ENCODE data around the gene LRRC25. TPM values are rescaled to one million over a fixed set of nuclear protein-coding genes. Genes with fewer than 3 reads are reported as not detected.
A peak's percentile ranks its signal among the peaks of the same experiment; 100 is the strongest.

The LRRC25 gene
- total RNA-seq, 2 experiments from 2014 or later: 0.53 to 0.68 TPM

- H3K4me3 Mint-ChIP-seq: peak overlapping the region; percentile 50
- no peak for ATAC-seq
- POLR2A ChIA-PET: no interaction called here
- H3K36me3 Mint-ChIP-seq (ENCODE audit: low read depth): peaks cover 26% of the 10 kb centered on the region
- peaks cover 53% of the 10 kb centered on the region for H3K4me1 Mint-ChIP-seq (ENCODE audit: low read depth)
- no peak for DNase-seq
- no peaks in the 10 kb centered on the region for H3K9me3 Mint-ChIP-seq (ENCODE audit: insufficient read depth)
- H3K27ac Mint-ChIP-seq: peak overlapping the region; percentile 20
- CTCF ChIA-PET: interaction anchor here (0.7 to 1.0 kb wide), 2 partner anchors 16 to 86 kb away, joined by 3 read pairs; no protein-coding TSS in a partner anchor
- H3K27me3 Mint-ChIP-seq (ENCODE audit: low read depth): no peaks in the 10 kb centered on the region
Observed at GRCh38 chr19:18434411-18435175, 37.2 kb upstream of the LRRC25 start.

GRCh38 chr19:18433735-18434398 lies 36.4 kb upstream of the LRRC25 start:
- no peak for ATAC-seq
- POLR2A ChIA-PET: no interaction called here

GRCh38 chr19:18433015-18433691 lies 35.7 kb upstream of the LRRC25 start:
- DNase-seq (no peak), ATAC-seq (no peak)
- Mint-ChIP-seq H3K9me3 (ENCODE audit: insufficient read depth) (no peaks in the 10 kb centered on the region), H3K27me3 (ENCODE audit: low read depth) (no peaks in the 10 kb centered on the region), H3K4me3 (no peak overlapping the region), H3K27ac (no peak overlapping the region), H3K36me3 (ENCODE audit: low read depth) (peaks cover 27% of the 10 kb centered on the region), H3K4me1 (ENCODE audit: low read depth) (peaks cover 58% of the 10 kb centered on the region)
- ChIA-PET CTCF (interaction anchor here (1.0 to 1.4 kb wide), 3 partner anchors 45 to 155 kb away, joined by 3 to 4 read pairs (median 3); no protein-coding TSS in a partner anchor), POLR2A (no interaction called here)

More at GRCh38 chr19:18433735-18434398, 36.4 kb upstream of the LRRC25 start:
- CTCF ChIA-PET: interaction anchor here (1.0 to 1.3 kb wide), 2 partner anchors 46 to 87 kb away, joined by 3 read pairs; no protein-coding TSS in a partner anchor
- H3K4me1 Mint-ChIP-seq (ENCODE audit: low read depth): peaks cover 53% of the 10 kb centered on the region
- no peaks in the 10 kb centered on the region for H3K27me3 Mint-ChIP-seq (ENCODE audit: low read depth)
- H3K27ac Mint-ChIP-seq: peak overlapping the region; percentile 20
- DNase-seq: no peak
- peak overlapping the region; percentile 50 for H3K4me3 Mint-ChIP-seq
- H3K36me3 Mint-ChIP-seq (ENCODE audit: low read depth): peaks cover 26% of the 10 kb centered on the region
- no peaks in the 10 kb centered on the region for H3K9me3 Mint-ChIP-seq (ENCODE audit: insufficient read depth)

GRCh38 chr19:18432275-18433014 lies 35.0 kb upstream of the LRRC25 start:
- H3K4me3 Mint-ChIP-seq: no peak overlapping the region
- ChIA-PET POLR2A (no interaction called here), CTCF (interaction anchor here (1.3 to 1.4 kb wide), 2 partner anchors 44 to 156 kb away, joined by 3 to 4 read pairs; no protein-coding TSS in a partner anchor)
- DNase-seq (no peak), ATAC-seq (no peak)
- peaks cover 63% of the 10 kb centered on the region for H3K4me1 Mint-ChIP-seq (ENCODE audit: low read depth)
- H3K27ac Mint-ChIP-seq: no peak overlapping the region
- H3K9me3 Mint-ChIP-seq (ENCODE audit: insufficient read depth): no peaks in the 10 kb centered on the region
- no peaks in the 10 kb centered on the region for H3K27me3 Mint-ChIP-seq (ENCODE audit: low read depth)
- H3K36me3 Mint-ChIP-seq (ENCODE audit: low read depth): peaks cover 27% of the 10 kb centered on the region

- ChIA-PET POLR2A (interaction anchor here (0.9 kb wide), 1 partner anchor 13 kb away, joined by 3 read pairs; the partner anchor contains the start of gene SSBP4), CTCF (interaction anchor here (1.4 kb wide), 1 partner anchor 157 kb away, joined by 4 read pairs; no protein-coding TSS in a partner anchor)
- Mint-ChIP-seq H3K9me3 (ENCODE audit: insufficient read depth) (no peaks in the 10 kb centered on the region), H3K27me3 (ENCODE audit: low read depth) (no peaks in the 10 kb centered on the region), H3K27ac (no peak overlapping the region), H3K4me1 (ENCODE audit: low read depth) (peaks cover 65% of the 10 kb centered on the region), H3K36me3 (ENCODE audit: low read depth) (peaks cover 27% of the 10 kb centered on the region), H3K4me3 (no peak overlapping the region)
- DNase-seq: no peak
- no peak for ATAC-seq
Observed at GRCh38 chr19:18431351-18432197, 34.2 kb upstream of the LRRC25 start.

GRCh38 chr19:18430417-18431144 lies 33.2 kb upstream of the LRRC25 start:
- H3K27ac Mint-ChIP-seq: peak overlapping the region; percentile 88

GRCh38 chr19:18429717-18430416 lies 32.4 kb upstream of the LRRC25 start:
- H3K4me1 Mint-ChIP-seq (ENCODE audit: low read depth): peaks cover 68% of the 10 kb centered on the region

More at GRCh38 chr19:18430417-18431144, 33.2 kb upstream of the LRRC25 start:
- ChIA-PET POLR2A (no interaction called here), CTCF (no interaction called here)
- DNase-seq (no peak), ATAC-seq (no peak)
- Mint-ChIP-seq H3K4me3 (peak overlapping the region; percentile 62), H3K4me1 (ENCODE audit: low read depth) (peaks cover 63% of the 10 kb centered on the region), H3K9me3 (ENCODE audit: insufficient read depth) (no peaks in the 10 kb centered on the region), H3K36me3 (ENCODE audit: low read depth) (peaks cover 23% of the 10 kb centered on the region), H3K27me3 (ENCODE audit: low read depth) (no peaks in the 10 kb centered on the region)

GRCh38 chr19:18428787-18429674 lies 31.6 kb upstream of the LRRC25 start:
- peak overlapping the region; percentile 88 for H3K27ac Mint-ChIP-seq
- H3K27me3 Mint-ChIP-seq (ENCODE audit: low read depth): no peaks in the 10 kb centered on the region
- ATAC-seq (peak; percentile 82), DNase-seq (peak; percentile 91)
- ChIA-PET CTCF (interaction anchor here (1.5 to 2.2 kb wide), 2 partner anchors 9 to 40 kb away, joined by 3 to 10 read pairs; partner anchors contain the start of gene SSBP4), POLR2A (interaction anchor here (0.9 to 1.5 kb wide), 3 partner anchors 9 to 12 kb away, joined by 4 to 5 read pairs (median 5); no protein-coding TSS in a partner anchor)
- H3K9me3 Mint-ChIP-seq (ENCODE audit: insufficient read depth): no peaks in the 10 kb centered on the region
- H3K4me1 Mint-ChIP-seq (ENCODE audit: low read depth): peaks cover 68% of the 10 kb centered on the region
- H3K4me3 Mint-ChIP-seq: peak overlapping the region; percentile 67
- peaks cover 15% of the 10 kb centered on the region for H3K36me3 Mint-ChIP-seq (ENCODE audit: low read depth)

More at GRCh38 chr19:18429717-18430416, 32.4 kb upstream of the LRRC25 start:
- POLR2A ChIA-PET: no interaction called here
- no peaks in the 10 kb centered on the region for H3K9me3 Mint-ChIP-seq (ENCODE audit: insufficient read depth)
- CTCF ChIA-PET: interaction anchor here (1.5 to 2.2 kb wide), 2 partner anchors 10 to 40 kb away, joined by 3 to 10 read pairs; partner anchors contain the start of gene SSBP4
- DNase-seq: peak; percentile 65
- H3K27ac Mint-ChIP-seq: peak overlapping the region; percentile 88
- H3K27me3 Mint-ChIP-seq (ENCODE audit: low read depth): no peaks in the 10 kb centered on the region
- ATAC-seq: peak; percentile 16
- H3K4me3 Mint-ChIP-seq: peak overlapping the region; percentile 67
- H3K36me3 Mint-ChIP-seq (ENCODE audit: low read depth): peaks cover 23% of the 10 kb centered on the region
